Measurements from ENCODE around the gene ZNF516. TPM values are rescaled to one million over a fixed set of nuclear protein-coding genes. Genes with fewer than 3 reads are reported as not detected.

Gene ZNF516
- total and polyA plus RNA-seq, 2 of the 13 experiments (the other 11 are each of a cell fraction or from before 2014, with no cell fraction given) = 16.6 to 18.7 TPM

DNA sequence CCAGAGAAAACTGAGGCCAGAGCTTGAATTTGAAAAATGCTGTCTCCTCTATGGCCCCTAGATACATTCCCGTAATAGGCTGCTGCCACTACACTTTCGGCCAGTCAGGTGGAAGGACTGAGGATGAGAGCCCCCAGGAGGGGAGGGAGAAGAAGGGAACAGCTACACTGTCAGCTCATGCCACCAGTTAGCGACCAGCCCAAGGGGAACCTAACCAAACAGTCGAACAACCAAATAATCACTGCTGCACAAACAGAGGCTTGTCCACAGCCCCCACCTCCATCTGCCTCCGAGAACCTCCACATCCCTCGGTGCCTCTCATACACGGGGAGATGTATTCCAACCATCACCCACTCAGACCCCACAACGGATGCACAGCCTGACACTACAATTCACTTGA, 7.3 kb downstream of the ZNF516 start:
- H3K4me1 ChIP-seq (ENCODE audit: insufficient read depth, low read length) = peaks cover 72% of the 10 kb centered on the region
- no peaks in the 10 kb centered on the region; a peak in 1 of 5 replicates for H3K27me3 ChIP-seq (ENCODE audit: control insufficient read depth in 1 of 2, insufficient read depth in 2 of 2, low read length in 2 of 2)
- ChIA-PET POLR2A (no interaction called here), CTCF (ENCODE audit: low intra/inter-chr PET ratio, low total read pairs) (no interaction called here)
- intact Hi-C loops (cut with micrococcal nuclease; ENCODE audit: unreplicated experiment) = no loop called here
- DNase-seq (ENCODE audit: low spot score) (no peak), FAIRE-seq (no peak), ATAC-seq (no peak)
- peaks cover 0 to 5% of the 10 kb centered on the region in 2 experiments; a peak in 3 of 5 replicates for H3K36me3 ChIP-seq (replicated peaks in 1 of 2; ENCODE audit: control insufficient read depth in 1 of 2, insufficient read depth in 2 of 2, low read length in 2 of 2)
- H3K4me2 ChIP-seq (ENCODE audit: low read depth, low read length) = peak overlapping the region; percentile 33; the same call in 1 of the 2 replicates
- in situ Hi-C loops (cut with HindIII; ENCODE audit: extremely low pct_ligation_motif_present, low pct_unique_long_range_greater_than_20kb) = no loop called here
- no TSS peak for BruUV-seq (replicated peaks)
- no peak overlapping the region for H3K4me3 ChIP-seq (replicated peaks in 1 of 3; ENCODE audit: insufficient read depth in 1 of 3, low read depth in 2 of 3, low read length in 3 of 3)
- H4K20me1 ChIP-seq (ENCODE audit: insufficient read depth, low read length) = peaks cover 78% of the 10 kb centered on the region
- H3K9ac ChIP-seq (ENCODE audit: insufficient read depth, low read depth, low read length) = no peak overlapping the region
- H3K79me2 ChIP-seq (ENCODE audit: insufficient read depth, low read length) = peaks cover 94% of the 10 kb centered on the region
- H2AFZ ChIP-seq (ENCODE audit: low read length) = no peak overlapping the region
- TF ChIP-seq RFX5 (IDR thresholded peaks at IDR 0.05; ENCODE audit: low read depth, low read length) = peak; percentile 64
- TF ChIP-seq GFI1 (CRISPR knock-in tag; IDR thresholded peaks at IDR 0.05; ENCODE audit: borderline replicate concordance) = peak; percentile 68
- 0 out of 2 replicates have a peak, but pooled peaks have one; percentile 33 for TF ChIP-seq RFXAP (CRISPR knock-in tag; IDR thresholded peaks at IDR 0.05; ENCODE audit: borderline replicate concordance)
- 0 out of 2 replicates have a peak, but pooled peaks have one; percentile 13 for TF ChIP-seq PATZ1 (CRISPR knock-in tag; IDR thresholded peaks at IDR 0.05)
- no peak for TF ChIP-seq ZNF781 (CRISPR knock-in tag; IDR thresholded peaks at IDR 0.05; ENCODE audit: borderline replicate concordance, not compliant biosample characterization)
- WGBS (ENCODE audit: low lambda C conversion rate) = 86% methylated on average over 7 of the region's 8 CpGs
- H3K27ac ChIP-seq (ENCODE audit: extremely low read length, insufficient read depth, low read length) = peak overlapping the region; percentile 1
- no peaks in the 10 kb centered on the region for H3K9me3 ChIP-seq (ENCODE audit: low read length)

DNA sequence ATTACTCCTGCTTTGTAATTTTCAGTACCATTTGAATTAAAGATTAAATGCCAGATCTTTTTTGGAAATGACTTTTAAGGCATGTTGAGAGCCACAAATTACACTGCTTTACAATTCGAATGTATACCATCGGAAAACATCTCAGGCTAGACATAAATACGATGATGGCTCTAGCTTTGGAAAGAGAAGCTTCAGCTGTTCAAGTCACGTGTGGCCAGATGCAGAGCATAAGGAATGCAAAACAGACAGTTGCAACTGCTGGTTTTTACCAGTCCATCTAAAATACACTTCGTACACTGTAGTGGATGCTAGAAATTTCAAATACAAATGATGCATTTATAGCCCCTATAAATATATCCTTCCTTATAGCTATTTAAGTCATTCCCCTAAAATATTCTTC, 8.0 kb downstream of the ZNF516 start:
- Histone ChIP-seq H3K36me3 (replicated peaks in 1 of 2; ENCODE audit: control insufficient read depth in 1 of 2, insufficient read depth in 2 of 2, low read length in 2 of 2) (peaks cover 4 to 5% of the 10 kb centered on the region in 2 experiments; a peak in 4 of 5 replicates), H3K27me3 (ENCODE audit: control insufficient read depth in 1 of 2, insufficient read depth in 2 of 2, low read length in 2 of 2) (no peaks in the 10 kb centered on the region; a peak in 1 of 5 replicates), H3K4me1 (ENCODE audit: insufficient read depth, low read length) (peaks cover 76% of the 10 kb centered on the region), H3K9me3 (ENCODE audit: low read length) (no peaks in the 10 kb centered on the region), H3K27ac (ENCODE audit: extremely low read length, insufficient read depth, low read length) (no peak overlapping the region), H3K9ac (ENCODE audit: insufficient read depth, low read depth, low read length) (no peak overlapping the region), H4K20me1 (ENCODE audit: insufficient read depth, low read length) (peaks cover 85% of the 10 kb centered on the region), H3K4me3 (replicated peaks in 1 of 3; ENCODE audit: insufficient read depth in 1 of 3, low read depth in 2 of 3, low read length in 3 of 3) (no peak overlapping the region), H3K4me2 (ENCODE audit: low read depth, low read length) (no peak overlapping the region; the same call in 1 of the 2 replicates), H2AFZ (ENCODE audit: low read length) (no peak overlapping the region), H3K79me2 (ENCODE audit: insufficient read depth, low read length) (peaks cover 94% of the 10 kb centered on the region)
- FAIRE-seq (no peak), ATAC-seq (no peak), DNase-seq (ENCODE audit: low spot score) (no peak)
- no peak for TF ChIP-seq TBL1XR1 (IDR thresholded peaks at IDR 0.05; ENCODE audit: borderline replicate concordance, low read length, partially characterized antibody)
- TF ChIP-seq ZNF503 (CRISPR knock-in tag; IDR thresholded peaks at IDR 0.05) = no peak
- TF ChIP-seq NCOA1 (CRISPR knock-in tag; IDR thresholded peaks at IDR 0.05) = no peak
- TF ChIP-seq REPIN1 (CRISPR knock-in tag; IDR thresholded peaks at IDR 0.05; ENCODE audit: borderline replicate concordance, low read depth) = no peak
- in situ Hi-C loops (cut with HindIII; ENCODE audit: extremely low pct_ligation_motif_present, low pct_unique_long_range_greater_than_20kb) (no loop called here), intact Hi-C loops (cut with micrococcal nuclease; ENCODE audit: unreplicated experiment) (no loop called here)
- CTCF ChIA-PET (ENCODE audit: low intra/inter-chr PET ratio, low total read pairs) = no interaction called here
- POLR2A ChIA-PET = no interaction called here
- BruUV-seq (replicated peaks) = no TSS peak
- WGBS (ENCODE audit: low lambda C conversion rate) = 95% methylated on average over 5 of the region's 5 CpGs
